Esophagus squamous epithelium (tissue), 5 donors: ENCODE measurements around the gene SLCO1B3. TPM values are rescaled to one million over a fixed set of nuclear protein-coding genes. Genes with fewer than 3 reads are reported as not detected.
"Not testable (repeated sequence)": the region's sequence is repeated elsewhere in the genome, so short reads cannot be mapped to it uniquely, and the experiment has no call there.

Experiments used
- DNase-seq: peaks from one replicate; lab custom pipeline; 2025; lab: John Stamatoyannopoulos, UW
- H3K27ac ChIP-seq, 4 donors: fragments of 200-600 bp; sonication (generic); one replicate each; pipeline ENCODE4 v1.5.1; 2016 to 2019; ENCODE audit warnings: mild to moderate bottlenecking in 1 of 4
- H3K27me3 ChIP-seq, 4 donors: fragments of 200-600 bp; sonication (generic); 1 replicate in 3 of 4; 2 replicates in 1 of 4; pipeline versions ENCODE4 v1.5.1 to v1.6.0; 2017 to 2021; ENCODE audit warnings: antibody characterized with exemption in 1 of 4
- H3K36me3 ChIP-seq, 3 donors: fragments of 200-600 bp; sonication (generic); one replicate each; pipeline ENCODE4 v1.5.1; 2016 to 2019
- H3K4me1 ChIP-seq, 3 donors: fragments of 200-600 bp; sonication (generic); one replicate each; pipeline ENCODE4 v1.5.1; 2017 to 2019
- H3K4me3 ChIP-seq, 4 donors: fragments of 200-600 bp; sonication (generic); 1 replicate in 3 of 4; 2 replicates in 1 of 4; pipeline ENCODE4 v1.5.1; 2016 to 2019; ENCODE audit warnings: mild to moderate bottlenecking in 2 of 4, moderate library complexity in 1 of 4
- H3K9me3 ChIP-seq, 3 donors: fragments of 200-600 bp; sonication (generic); one replicate each; pipeline ENCODE4 v1.5.1; 2016 to 2019
- CTCF ChIP-seq, 6 experiments: fragments of 450-650 bp in 4 of 6; fragments of 200-600 bp in 2 of 6; sonication (generic) in 2 of 6; IDR thresholded peaks; one replicate each; pipeline ENCODE4 v1.5.1; 2016 to 2019; ENCODE audit warnings: antibody characterized with exemption in 6 of 6, mild to moderate bottlenecking in 4 of 6, moderate library complexity in 4 of 6
- POLR2A ChIP-seq, 4 donors: fragments of 450-650 bp; IDR thresholded peaks; one replicate each; pipeline ENCODE4 v1.6.1; 2017; ENCODE audit warnings: antibody characterized with exemption in 4 of 4, mild to moderate bottlenecking in 4 of 4, moderate library complexity in 3 of 4
- WGBS, 2 donors: methylation state at CpG; one replicate each; pipeline ENCODE4 v1.1.5; 2018; 5-methylcytosine and 5-hydroxymethylcytosine counted together
- intact Hi-C: fragments of 100-400 bp; cut with DNase I; formaldehyde crosslinking; loops from one replicate; pipeline ENCODE4 v1.15.0; 2022
- total RNA-seq, 4 donors: library from RNA; depleted of rRNA; stranded (reverse); fragments of >200 nt; gene quantifications; one replicate each; pipeline ENCODE4 v1.1.0, GENCODE V29; 2016
- donor health status: DM: yes; HTN: yes; CAD: no.

The SLCO1B3 gene, protein sequence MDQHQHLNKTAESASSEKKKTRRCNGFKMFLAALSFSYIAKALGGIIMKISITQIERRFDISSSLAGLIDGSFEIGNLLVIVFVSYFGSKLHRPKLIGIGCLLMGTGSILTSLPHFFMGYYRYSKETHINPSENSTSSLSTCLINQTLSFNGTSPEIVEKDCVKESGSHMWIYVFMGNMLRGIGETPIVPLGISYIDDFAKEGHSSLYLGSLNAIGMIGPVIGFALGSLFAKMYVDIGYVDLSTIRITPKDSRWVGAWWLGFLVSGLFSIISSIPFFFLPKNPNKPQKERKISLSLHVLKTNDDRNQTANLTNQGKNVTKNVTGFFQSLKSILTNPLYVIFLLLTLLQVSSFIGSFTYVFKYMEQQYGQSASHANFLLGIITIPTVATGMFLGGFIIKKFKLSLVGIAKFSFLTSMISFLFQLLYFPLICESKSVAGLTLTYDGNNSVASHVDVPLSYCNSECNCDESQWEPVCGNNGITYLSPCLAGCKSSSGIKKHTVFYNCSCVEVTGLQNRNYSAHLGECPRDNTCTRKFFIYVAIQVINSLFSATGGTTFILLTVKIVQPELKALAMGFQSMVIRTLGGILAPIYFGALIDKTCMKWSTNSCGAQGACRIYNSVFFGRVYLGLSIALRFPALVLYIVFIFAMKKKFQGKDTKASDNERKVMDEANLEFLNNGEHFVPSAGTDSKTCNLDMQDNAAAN
- total RNA-seq = under 1 TPM in 1 of 4 donors, not detected in 3; 0.59 TPM

- DNase-seq = no peak
- 85 to 86% methylated on average over 2 of the region's 2 CpGs for WGBS, 2 donors
Observed at GRCh38 chr12:20810487-20810886, at the start of gene SLCO1B3. Gene SLCO1B3 (plus strand): TSS chr12:20810705. CDS start chr12:20815739, 5,034 bp downstream.

GRCh38 chr12:20777420-20777819, 33.1 kb upstream of the SLCO1B3 start:
- no peak for DNase-seq
- Histone ChIP-seq H3K27me3 (no peaks in the 10 kb centered on the region), H3K9me3 (no peaks in the 10 kb centered on the region), H3K4me1 (no peaks in the 10 kb centered on the region), H3K27ac (no peak overlapping the region), H3K36me3 (no peaks in the 10 kb centered on the region), H3K4me3 (no peak overlapping the region)
- 100% methylated on average over 3 of the region's 20 CpGs; no CpG with 5 or more reads in 1 of the 2 donors for WGBS, 2 donors
- no peak for TF ChIP-seq POLR2A (IDR thresholded peaks at IDR 0.05)
- no peak for TF ChIP-seq CTCF (IDR thresholded peaks at IDR 0.05)
- intact Hi-C loops = no loop called here

More at GRCh38 chr12:20810487-20810886, at the start of gene SLCO1B3:
- Histone ChIP-seq H3K27me3 (no peaks in the 10 kb centered on the region), H3K36me3 (no peaks in the 10 kb centered on the region), H3K27ac (no peak within 1 kb of the TSS), H3K4me3 (no peak within 1 kb of the TSS), H3K9me3 (peaks cover 0 to 6% (median 0%) of the 10 kb centered on the region in 3 donors), H3K4me1 (no peaks in the 10 kb centered on the region)
- TF ChIP-seq CTCF (IDR thresholded peaks at IDR 0.05) = no peak
- TF ChIP-seq POLR2A (IDR thresholded peaks at IDR 0.05) = no peak
- intact Hi-C loops = no loop called here

DNA sequence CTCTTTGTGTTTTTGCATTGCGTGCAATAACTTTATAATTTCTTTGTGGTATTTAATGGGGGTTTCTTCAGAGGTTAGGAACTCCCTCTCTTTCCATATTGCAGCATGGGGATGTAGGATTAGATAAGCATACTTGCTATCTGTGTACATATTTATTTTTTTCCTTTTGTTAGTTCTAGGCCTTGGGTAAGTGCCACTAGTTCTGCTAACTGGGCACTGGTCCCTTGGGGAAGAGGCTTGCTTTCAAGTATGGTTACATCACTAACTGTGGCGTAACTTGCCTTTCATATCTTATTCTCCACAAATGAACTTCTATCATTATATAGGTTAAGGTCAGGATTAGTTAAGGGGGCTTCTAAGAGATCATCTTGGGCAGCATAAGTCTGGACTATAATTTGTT, 31.5 kb upstream of the SLCO1B3 start:
- DNase-seq = no peak
- intact Hi-C loops = no loop called here
- H3K4me3 ChIP-seq = no peak overlapping the region
- no peaks in the 10 kb centered on the region for H3K27me3 ChIP-seq
- no peaks in the 10 kb centered on the region for H3K36me3 ChIP-seq
- no peaks in the 10 kb centered on the region for H3K9me3 ChIP-seq
- TF ChIP-seq POLR2A (IDR thresholded peaks at IDR 0.05) (no peak), CTCF (IDR thresholded peaks at IDR 0.05) (no peak)
- H3K4me1 ChIP-seq = no peaks in the 10 kb centered on the region
- H3K27ac ChIP-seq = no peak overlapping the region
- WGBS, 2 donors = 80 to 81% methylated on average over 2 of the region's 2 CpGs

- H3K27me3 ChIP-seq, H3K9me3 ChIP-seq, DNase-seq, H3K4me3 ChIP-seq, intact Hi-C loops, H3K4me1 ChIP-seq, H3K36me3 ChIP-seq, H3K27ac ChIP-seq: not testable (repeated sequence)
- WGBS, 2 donors = 58 to 85% methylated on average over 3 of the region's 3 CpGs
Observed at GRCh38 chr12:20779971-20780370, 30.5 kb upstream of the SLCO1B3 start.

- H3K27me3 ChIP-seq, H3K27ac ChIP-seq, H3K9me3 ChIP-seq, H3K4me1 ChIP-seq, intact Hi-C loops, H3K4me3 ChIP-seq, H3K36me3 ChIP-seq, DNase-seq: not testable (repeated sequence)
- WGBS, 2 donors = 90 to 96% methylated on average over 7 to 8 of the region's 13 CpGs
Observed at GRCh38 chr12:20783796-20784357, 26.6 kb upstream of the SLCO1B3 start.

- Histone ChIP-seq H3K36me3 (no peaks in the 10 kb centered on the region), H3K27me3 (no peaks in the 10 kb centered on the region), H3K4me1 (no peaks in the 10 kb centered on the region), H3K27ac (no peak overlapping the region), H3K9me3 (no peaks in the 10 kb centered on the region), H3K4me3 (no peak overlapping the region)
- TF ChIP-seq POLR2A (IDR thresholded peaks at IDR 0.05) (no peak), CTCF (IDR thresholded peaks at IDR 0.05) (no peak)
- no peak for DNase-seq
- intact Hi-C loops = no loop called here
- WGBS, 2 donors = 83 to 90% methylated on average over 1 of the region's 1 CpG
Observed at GRCh38 chr12:20792971-20793370, 17.5 kb upstream of the SLCO1B3 start.
